Islet precursor cell (in vitro differentiated cells): ENCODE data around the gene ADI1.
A peak's percentile ranks its signal among the peaks of the same experiment; 100 is the strongest.

Experiments
- DNase-seq: peaks from one replicate; pipeline ENCODE4 v3.0.0-alpha.2; 2018

The ADI1 gene, protein sequence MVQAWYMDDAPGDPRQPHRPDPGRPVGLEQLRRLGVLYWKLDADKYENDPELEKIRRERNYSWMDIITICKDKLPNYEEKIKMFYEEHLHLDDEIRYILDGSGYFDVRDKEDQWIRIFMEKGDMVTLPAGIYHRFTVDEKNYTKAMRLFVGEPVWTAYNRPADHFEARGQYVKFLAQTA

GRCh38 chr2:3519255-3520205, at the start of gene ADI1:
ADI1 (minus strand) TSS chr2:3519531; CDS start chr2:3519487, 44 bp downstream.
- peak; percentile 93 for DNase-seq

DNA sequence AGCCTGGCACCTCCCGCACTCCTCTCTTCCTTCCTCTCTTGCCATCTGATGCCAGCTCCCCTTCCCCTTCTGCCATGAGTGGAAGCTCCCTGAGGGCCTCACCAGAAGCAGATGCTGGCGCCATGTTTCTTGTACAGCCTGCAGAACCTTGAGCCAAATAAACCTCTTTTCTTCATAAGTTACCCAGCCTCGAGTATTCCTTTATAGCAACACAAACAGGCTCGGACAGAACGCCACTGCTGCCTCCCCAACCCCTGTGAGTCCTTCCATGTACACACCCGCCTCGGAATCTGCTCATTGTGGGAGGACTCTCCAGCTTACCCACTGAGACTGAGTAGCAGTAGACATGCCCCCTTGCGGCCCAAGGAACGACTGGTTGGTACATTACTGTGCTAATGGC, 47.5 kb upstream of the ADI1 start:
- no peak for DNase-seq

- DNase-seq: no peak
Measured at GRCh38 chr2:3565117-3565516, 45.8 kb upstream of the ADI1 start.

DNA sequence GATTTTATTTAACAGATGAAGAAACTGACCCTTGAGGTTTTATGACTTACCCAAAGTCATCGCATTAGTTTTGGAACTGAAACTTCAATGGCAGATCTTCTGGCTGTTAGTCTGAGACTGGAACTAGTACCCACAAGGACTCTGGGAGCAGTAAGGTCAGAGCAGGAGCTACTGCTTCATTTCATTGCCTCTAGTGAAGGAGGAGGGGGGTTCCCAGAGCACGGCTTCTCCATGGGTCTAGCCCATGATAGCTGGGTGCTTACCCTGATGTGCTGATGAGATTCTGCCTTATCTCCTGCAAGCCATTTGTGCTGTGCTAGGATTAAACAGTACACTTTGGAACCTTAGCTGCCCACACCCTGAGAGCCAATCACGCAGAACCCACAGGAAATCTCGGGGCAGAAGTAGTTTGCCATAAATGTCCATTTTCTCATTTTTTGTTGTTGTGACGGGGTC, 44.2 kb upstream of the ADI1 start:
- DNase-seq: no peak

DNA sequence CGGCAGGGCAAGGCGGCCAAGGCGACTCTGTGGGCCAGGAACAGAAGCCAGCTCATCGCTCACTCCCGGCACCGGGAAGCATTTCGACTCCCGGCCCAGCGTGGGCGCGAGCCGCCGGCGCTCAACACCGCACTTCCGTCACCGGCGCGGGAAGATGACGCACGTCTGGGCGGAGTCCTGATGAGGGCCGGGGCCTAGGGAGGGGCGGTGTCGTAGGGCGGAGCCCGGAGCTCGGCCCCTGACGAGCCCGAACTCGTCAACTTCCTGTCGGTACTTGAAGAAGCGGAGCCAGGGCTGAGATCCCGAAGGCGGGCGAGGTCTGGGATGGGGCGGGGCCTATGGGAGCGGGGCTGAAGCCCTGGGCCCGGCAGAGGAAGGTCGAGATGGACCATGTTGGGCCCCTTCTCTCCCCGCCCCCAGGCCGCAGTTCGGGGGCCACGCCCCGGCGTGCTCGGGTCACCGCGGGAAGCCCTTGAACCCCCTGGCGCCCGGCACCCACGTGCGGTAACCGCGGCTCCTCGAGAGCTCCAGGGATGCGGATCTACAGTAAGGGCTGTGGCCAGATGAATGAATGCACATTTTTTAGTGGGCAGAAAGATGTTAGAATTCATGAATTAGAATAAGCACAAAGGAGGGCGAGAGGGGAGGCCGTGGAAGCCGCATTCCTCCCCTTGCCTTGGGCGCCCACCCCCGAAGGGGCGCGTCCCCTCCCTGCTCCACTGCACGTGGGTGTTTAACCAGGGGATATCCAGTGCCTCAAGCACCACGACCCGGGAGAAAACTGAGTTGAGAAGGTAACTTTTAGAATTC, 39.1 kb upstream of the ADI1 start, which contains the start of gene RNASEH1:
Gene RNASEH1 (minus strand): TSS at position 129 of the 810 bp plus-strand sequence. CDS start 73 bp downstream, at position 56.
- peak; percentile 100 for DNase-seq

DNA sequence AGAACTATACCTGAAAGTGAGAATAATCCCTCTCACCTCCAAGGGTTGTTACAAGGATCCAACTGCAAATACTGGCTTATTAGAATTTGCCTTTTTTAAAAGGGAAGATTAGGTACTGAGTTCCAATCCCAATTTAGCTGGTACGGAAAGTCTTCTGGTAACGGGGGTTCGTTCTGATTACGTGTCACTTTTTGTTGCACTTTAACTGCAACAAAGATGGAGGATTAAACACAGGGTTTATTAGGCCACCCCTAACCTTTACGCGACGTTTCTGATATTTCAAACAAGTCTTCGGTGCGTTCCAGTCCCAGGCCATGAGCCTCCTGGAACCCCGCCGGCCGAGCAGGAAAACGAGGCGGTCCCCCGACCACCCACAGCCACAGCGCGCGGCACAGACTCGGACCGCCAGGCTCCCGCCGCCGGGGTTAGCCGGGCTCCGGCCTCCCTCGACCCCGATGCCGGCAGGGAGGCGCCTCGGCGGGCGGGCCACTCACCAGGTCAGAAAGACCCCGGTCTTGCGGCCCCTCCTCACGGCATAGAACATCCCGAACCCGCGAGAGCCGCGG, 38.4 kb upstream of the ADI1 start:
- no peak for DNase-seq

DNA sequence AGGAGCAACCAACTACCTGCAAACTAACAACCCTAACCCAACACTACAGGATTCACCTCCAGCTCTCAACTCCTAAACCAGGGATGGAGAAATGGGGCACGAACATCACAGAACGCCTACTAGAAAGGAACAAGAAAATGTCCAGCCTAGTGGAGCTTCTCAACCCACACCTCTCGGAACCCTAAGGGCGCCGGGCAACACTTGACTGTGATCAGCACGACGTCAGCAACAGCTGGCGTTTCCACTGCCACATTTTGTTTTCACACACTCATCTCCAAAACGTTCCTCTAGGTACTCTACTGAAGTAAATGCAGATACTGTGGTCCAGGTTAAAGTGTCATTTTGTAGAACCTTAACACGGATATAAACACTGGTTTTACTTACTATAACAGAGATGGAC, 34.6 kb upstream of the ADI1 start:
- no peak for DNase-seq

DNA sequence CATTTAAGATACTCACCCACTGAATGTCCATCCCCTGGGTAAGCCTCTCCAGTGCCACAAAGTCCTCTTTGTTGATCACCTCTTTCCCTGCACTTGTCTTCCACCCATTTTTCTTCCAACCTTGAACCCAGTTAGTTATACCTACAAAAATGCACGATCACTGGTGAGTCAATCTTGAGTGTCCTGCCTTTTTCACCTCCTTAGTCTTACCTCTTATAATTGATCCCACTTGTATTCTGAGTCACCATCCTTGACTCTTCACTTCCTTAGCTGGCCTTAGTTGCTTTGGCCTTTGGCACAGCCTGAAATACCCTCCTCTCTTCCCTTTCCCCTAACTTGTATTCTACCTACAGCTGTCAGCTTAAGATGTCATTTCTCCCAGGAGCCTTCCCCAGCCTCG, 28.6 kb upstream of the ADI1 start:
- DNase-seq: no peak

- no peak for DNase-seq
Measured at GRCh38 chr2:3545788-3546478, 26.6 kb upstream of the ADI1 start.

- DNase-seq: no peak
Measured at GRCh38 chr2:3543023-3543683, 23.8 kb upstream of the ADI1 start.

DNA sequence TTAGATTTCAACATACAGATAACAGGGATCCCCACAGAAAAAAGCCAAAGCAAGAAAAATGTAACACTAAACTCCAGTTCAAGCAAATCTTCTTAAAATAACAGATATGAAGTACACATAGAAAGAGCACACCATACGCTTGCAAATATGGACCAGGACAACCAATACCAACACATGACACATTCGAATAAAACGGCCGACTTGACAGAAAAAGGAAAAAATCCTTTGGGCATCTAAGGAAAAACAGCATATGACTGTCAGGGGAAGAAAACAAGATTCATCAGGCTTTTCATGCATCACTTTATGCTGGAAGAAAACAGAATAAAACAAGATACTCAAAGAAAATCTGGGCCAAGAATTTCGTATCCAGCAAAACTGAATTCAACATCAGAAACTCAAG, 22.8 kb upstream of the ADI1 start:
- DNase-seq: no peak

GRCh38 chr2:3539836-3540235, 20.5 kb upstream of the ADI1 start:
- DNase-seq: no peak

DNA sequence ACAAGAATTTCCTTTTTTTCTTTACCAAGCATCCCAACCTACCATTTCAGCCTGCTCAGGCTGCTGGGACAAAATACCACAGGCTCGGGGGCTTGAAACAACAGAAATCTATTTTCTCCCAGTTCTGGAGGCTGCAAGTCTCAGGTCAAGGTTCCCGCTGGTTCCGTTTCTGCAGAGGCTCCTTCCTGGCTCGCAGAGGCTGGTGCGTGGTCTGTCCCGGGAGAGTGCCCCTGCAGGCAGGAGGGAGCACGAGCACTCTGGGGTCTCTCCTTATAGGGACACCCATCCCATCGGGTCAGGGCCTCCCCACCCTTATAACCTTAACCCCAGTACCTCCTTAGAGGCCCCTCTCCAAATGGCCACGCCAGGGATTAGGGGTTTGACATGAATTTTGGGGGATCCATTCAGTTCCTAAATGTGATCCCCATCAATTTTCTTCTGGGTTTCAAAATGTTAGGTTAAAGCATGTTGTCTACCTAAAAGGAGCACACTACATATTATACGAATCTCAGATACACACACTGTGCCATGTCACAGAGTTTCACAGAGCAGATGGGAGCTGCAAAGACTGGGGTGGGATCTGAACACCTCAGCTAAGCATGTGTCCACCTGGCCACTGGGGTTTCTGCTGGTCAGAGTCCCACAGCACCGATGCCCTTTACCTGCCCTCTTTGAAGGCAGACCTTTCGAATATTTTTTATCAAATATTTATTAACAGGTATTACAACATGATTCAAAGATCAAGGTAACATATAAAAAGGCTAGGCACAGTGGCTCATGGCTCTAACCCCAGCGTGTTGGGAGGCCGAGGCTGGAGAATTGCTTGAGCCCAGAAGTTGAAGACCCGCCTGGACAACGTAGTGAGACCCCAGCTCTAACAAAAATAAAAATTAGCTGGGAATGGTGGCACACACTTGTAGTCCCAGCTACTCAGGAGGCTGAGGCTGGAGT, 17.6 kb upstream of the ADI1 start:
- DNase-seq: peak; percentile 78

DNA sequence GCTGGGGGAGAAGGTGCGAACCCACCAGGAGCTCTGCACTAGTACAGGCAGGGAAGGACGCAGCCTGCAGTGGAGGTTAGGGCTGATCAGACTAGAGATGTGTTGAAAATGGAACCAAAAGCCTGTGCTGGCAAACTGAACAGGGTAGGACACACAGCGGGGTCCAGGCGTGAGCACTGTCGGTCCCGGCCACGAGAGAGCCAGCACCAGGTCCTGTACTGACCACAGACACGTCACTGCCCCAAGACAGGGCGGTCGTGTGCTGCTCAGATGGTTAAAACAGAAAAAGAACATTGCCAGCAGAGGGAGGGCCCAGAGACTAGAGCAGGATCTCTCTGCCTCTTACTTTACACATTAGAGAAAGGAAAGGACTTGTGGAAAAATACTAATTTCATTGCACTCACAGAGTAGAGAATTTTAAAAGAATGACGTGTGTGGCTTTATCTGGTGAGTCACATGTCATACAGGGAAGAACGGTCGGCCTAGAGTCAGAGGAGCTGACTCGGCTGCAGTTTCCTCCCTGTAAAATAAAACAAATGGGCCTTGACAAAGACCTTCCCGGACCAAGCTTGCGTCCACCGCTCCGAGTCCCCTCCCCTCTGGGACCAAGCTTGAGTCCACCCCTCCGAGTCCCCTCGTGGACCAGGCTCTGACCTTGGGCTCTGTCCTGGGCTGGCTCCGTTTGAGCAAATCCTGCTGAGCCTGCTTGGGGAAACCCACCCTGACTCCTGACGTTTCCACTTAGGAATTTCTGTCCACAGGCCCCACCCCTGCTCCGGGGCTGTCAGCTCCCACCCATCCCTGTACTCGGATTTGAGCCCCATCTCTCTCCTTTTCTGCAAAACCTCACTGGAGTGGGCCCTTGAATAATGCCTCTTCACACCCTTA, 16.7 kb upstream of the ADI1 start:
- DNase-seq: peak; percentile 92

DNA sequence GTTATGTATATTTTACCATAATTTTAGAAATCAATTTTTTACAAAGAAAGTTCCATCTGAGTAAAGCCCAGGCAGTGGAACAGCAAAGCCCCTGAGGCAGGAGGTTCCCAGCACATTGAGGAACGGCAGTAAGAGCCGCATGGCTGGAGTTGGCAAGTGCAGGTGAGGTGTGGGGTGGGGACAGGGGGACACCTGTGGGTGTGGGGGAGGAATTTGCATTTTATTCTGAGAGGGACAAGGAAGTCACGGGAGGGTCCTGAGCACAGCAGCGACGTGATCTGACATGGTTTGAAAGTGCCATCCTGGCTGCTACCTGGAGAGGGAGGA, 16.1 kb upstream of the ADI1 start:
- no peak for DNase-seq

DNA sequence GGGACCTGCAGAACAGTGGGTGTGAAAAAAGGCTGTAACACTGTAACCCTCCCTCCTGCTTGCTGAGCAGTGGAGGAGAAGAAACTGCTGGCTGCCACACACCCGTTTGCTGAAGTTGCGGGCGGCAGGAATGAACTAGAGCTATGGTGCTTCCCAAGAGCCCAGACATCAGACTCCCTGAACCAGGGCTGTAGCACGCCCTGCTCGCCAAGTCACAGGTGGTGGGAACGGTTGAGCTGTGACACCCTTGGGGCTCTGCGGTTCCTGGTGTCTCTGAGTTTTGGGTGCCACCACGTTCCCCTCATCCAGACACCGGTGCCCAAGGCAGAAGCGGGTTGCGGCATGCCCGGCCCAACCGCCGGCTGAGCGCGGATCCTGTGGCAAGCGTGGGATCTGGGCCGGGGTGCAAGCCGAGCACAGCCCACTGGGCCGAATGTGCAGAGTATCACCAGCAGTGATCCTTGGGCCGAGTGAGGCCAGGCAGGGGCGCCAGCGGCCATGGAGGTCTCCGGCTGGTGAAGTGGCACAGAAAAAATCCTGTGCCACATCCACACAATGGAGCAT, 15.0 kb upstream of the ADI1 start:
- no peak for DNase-seq

GRCh38 chr2:3533836-3534235, 14.5 kb upstream of the ADI1 start:
- DNase-seq: peak; percentile 66

DNA sequence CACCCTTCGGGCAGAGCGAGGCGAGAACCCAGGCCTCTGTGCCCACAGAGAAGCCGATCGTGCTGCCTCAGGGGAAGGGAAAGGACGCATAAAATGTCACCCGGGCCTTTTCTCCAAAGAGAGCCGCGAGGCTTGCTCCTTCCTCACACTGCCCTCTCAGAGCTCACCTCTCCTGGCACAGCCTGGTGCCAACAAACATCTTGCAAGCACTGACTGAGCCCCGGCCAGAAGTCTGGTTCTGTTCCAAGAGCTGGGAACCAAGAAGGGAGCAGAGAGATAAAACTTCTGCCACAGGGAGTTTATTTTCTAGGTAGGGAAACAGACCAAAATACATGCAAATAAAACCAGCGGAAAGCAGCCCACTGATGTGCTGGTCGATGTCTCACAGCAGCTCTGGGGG, 13.6 kb upstream of the ADI1 start:
- no peak for DNase-seq

GRCh38 chr2:3529316-3530025, 10.1 kb upstream of the ADI1 start:
- DNase-seq: no peak
